ENCODE measurements around the gene HBA1. TPM values are rescaled to one million over a fixed set of nuclear protein-coding genes. Genes with fewer than 3 reads are reported as not detected.

Gene HBA1
- total RNA-seq, 1 donor from 2014 or later, result not detected

DNA sequence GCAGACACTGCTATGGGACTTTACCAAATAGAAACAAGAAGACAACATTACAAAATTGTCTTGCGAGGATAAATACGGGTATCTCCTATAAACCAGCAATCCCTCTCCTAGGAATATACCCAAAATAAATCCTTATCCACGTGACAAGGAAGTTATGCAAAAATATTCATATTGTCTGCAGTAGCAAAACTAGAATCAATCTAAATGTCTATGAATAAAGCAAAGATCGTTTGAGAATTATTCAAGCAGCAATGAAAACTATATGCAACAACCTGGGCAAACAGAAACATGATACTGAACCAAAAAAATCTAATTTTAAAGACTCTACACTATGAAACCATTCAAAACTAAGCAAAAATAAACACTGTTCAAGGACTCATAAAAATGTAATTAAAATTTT is 43.5 kb downstream of the HBA1 start:
- H3K36me3 Mint-ChIP-seq, result peaks cover 21% of the 10 kb centered on the region
- H3K9me3 Mint-ChIP-seq, result no peaks in the 10 kb centered on the region
- TF ChIP-seq, protein P1, sequence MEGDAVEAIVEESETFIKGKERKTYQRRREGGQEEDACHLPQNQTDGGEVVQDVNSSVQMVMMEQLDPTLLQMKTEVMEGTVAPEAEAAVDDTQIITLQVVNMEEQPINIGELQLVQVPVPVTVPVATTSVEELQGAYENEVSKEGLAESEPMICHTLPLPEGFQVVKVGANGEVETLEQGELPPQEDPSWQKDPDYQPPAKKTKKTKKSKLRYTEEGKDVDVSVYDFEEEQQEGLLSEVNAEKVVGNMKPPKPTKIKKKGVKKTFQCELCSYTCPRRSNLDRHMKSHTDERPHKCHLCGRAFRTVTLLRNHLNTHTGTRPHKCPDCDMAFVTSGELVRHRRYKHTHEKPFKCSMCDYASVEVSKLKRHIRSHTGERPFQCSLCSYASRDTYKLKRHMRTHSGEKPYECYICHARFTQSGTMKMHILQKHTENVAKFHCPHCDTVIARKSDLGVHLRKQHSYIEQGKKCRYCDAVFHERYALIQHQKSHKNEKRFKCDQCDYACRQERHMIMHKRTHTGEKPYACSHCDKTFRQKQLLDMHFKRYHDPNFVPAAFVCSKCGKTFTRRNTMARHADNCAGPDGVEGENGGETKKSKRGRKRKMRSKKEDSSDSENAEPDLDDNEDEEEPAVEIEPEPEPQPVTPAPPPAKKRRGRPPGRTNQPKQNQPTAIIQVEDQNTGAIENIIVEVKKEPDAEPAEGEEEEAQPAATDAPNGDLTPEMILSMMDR (conservative IDR thresholded peaks at IDR 0.05), result no peak
- H3K27ac Mint-ChIP-seq, result no peak overlapping the region
- H3K27me3 Mint-ChIP-seq, result no peaks in the 10 kb centered on the region
- DNase-seq (ENCODE audit: extremely low spot score, unreplicated experiment), result no peak
- H3K4me1 Mint-ChIP-seq (ENCODE audit: unreplicated experiment), result no peaks in the 10 kb centered on the region
- no peak overlapping the region for H3K4me3 Mint-ChIP-seq

Other genes starting within 250 kb of the HBA1 start
- gene POLR3K, start 123.1 kb upstream of the HBA1 start, total RNA-seq (ENCODE audit: low replicate concordance), result 12.6 and 17.6 TPM in 2 replicates
- 38.5 and 48.7 TPM in 2 replicates for gene SNRNP25, start 122.9 kb upstream of the HBA1 start, total RNA-seq (ENCODE audit: low replicate concordance)
- 25.3 and 27.3 TPM in 2 replicates for gene RHBDF1, start 104.0 kb upstream of the HBA1 start, total RNA-seq (ENCODE audit: low replicate concordance)
- 38.0 and 40.0 TPM in 2 replicates for gene MPG, start 98.5 kb upstream of the HBA1 start, total RNA-seq (ENCODE audit: low replicate concordance)
- 37.9 and 38.7 TPM in 2 replicates for gene NPRL3, start 38.0 kb upstream of the HBA1 start, total RNA-seq (ENCODE audit: low replicate concordance)
- not detected in 2 replicates for gene HBZ, start 24.0 kb upstream of the HBA1 start, total RNA-seq (ENCODE audit: low replicate concordance)
- not detected in 2 replicates for gene HBM, start 10.7 kb upstream of the HBA1 start, total RNA-seq (ENCODE audit: low replicate concordance)
- not detected in 2 replicates for gene HBA2, start 3.8 kb upstream of the HBA1 start, total RNA-seq (ENCODE audit: low replicate concordance)
- 1.1 and 1.5 TPM in 2 replicates for gene HBQ1, start 3.8 kb downstream of the HBA1 start, total RNA-seq (ENCODE audit: low replicate concordance)
- gene LUC7L, start 52.8 kb downstream of the HBA1 start, total RNA-seq (ENCODE audit: low replicate concordance), result 95.3 and 154 TPM in 2 replicates
- gene FAM234A, start 58.1 kb downstream of the HBA1 start, total RNA-seq (ENCODE audit: low replicate concordance), result 125 and 143 TPM in 2 replicates
- 6.6 and 8.8 TPM in 2 replicates for gene RGS11, start 99.3 kb downstream of the HBA1 start, total RNA-seq (ENCODE audit: low replicate concordance)
- 2.5 and 5.0 TPM in 2 replicates for gene ARHGDIG, start 103.9 kb downstream of the HBA1 start, total RNA-seq (ENCODE audit: low replicate concordance)
- gene PDIA2, start 106.5 kb downstream of the HBA1 start, total RNA-seq (ENCODE audit: low replicate concordance), result 1.0 and 1.6 TPM in 2 replicates
- 30.6 and 31.8 TPM in 2 replicates for gene AXIN1, start 176.0 kb downstream of the HBA1 start, total RNA-seq (ENCODE audit: low replicate concordance)
- gene MRPL28, start 193.9 kb downstream of the HBA1 start, total RNA-seq (ENCODE audit: low replicate concordance), result 69.6 and 75.3 TPM in 2 replicates
- 56.0 and 71.1 TPM in 2 replicates for gene PGAP6, start 205.3 kb downstream of the HBA1 start, total RNA-seq (ENCODE audit: low replicate concordance)
- gene NME4, start 220.5 kb downstream of the HBA1 start, total RNA-seq (ENCODE audit: low replicate concordance), result 72.8 and 166 TPM in 2 replicates
- 21.5 and 22.1 TPM in 2 replicates for gene DECR2, start 225.2 kb downstream of the HBA1 start, total RNA-seq (ENCODE audit: low replicate concordance)
- 43.4 and 52.1 TPM in 2 replicates for gene RAB11FIP3, start 249.0 kb downstream of the HBA1 start, total RNA-seq (ENCODE audit: low replicate concordance)

All from type B pancreatic cell (in vitro differentiated cells).